SU-DHL-6 (cell line): ENCODE results near the gene HOXC4.
"Not testable (repeated sequence)": the region's sequence is repeated elsewhere in the genome, so short reads cannot be mapped to it uniquely, and the experiment has no call there.

ENCODE experiments used
- CTCF ChIP-seq: fragments of 200-600 bp; sonication (generic); IDR thresholded peaks from one replicate; pipeline ENCODE4 v1.5.1; 2017; ENCODE audit warnings: antibody characterized with exemption, mild to moderate bottlenecking, low read length, moderate library complexity; ENCODE audit not compliant: insufficient read depth, poor library complexity, severe bottlenecking
- EZH2phosphoT487 ChIP-seq: fragments of 200-600 bp; sonication (generic), shearing (Covaris generic); conservative IDR thresholded peaks from 2 replicates; pipeline ENCODE4 v1.6.1; 2018; ENCODE audit warnings: mild to moderate bottlenecking, antibody characterized with exemption, low read length, moderate library complexity, mixed read lengths

- not testable (repeated sequence) for TF ChIP-seq CTCF, EZH2phosphoT487
Observed at GRCh38 chr12:54081053-54081514, 27.4 kb downstream of the HOXC4 start.
